IMR-90 (cell line): ENCODE results near the gene FUT1. TPM values are rescaled to one million over a fixed set of nuclear protein-coding genes. Genes with fewer than 3 reads are reported as not detected.

Experiments used
- ATAC-seq: fragments of 200-7000 bp; cut with Tn5 transposase; 2 replicates; pipeline ENCODE4 v1.9.1; 2020; ENCODE audit warnings: low read depth, mild to moderate bottlenecking, moderate library complexity
- BruUV-seq: library from RNA; stranded (reverse); fragments of 400-500 nt; replicated peaks from 2 replicates; lab custom pipeline; 2021; lab: Mats Ljungman, UMichigan
- CTCF ChIA-PET: fragments of 300-600 bp; formaldehyde crosslinking; extraction: SDS; loops from one replicate; lab custom pipeline; 2021; ENCODE audit warnings: antibody characterized with exemption; lab: Yijun Ruan, JAX
- POLR2A ChIA-PET: fragments of 300-600 bp; sonication (Branson Sonifier 250); formaldehyde crosslinking; loops from one replicate; lab custom pipeline; 2022; ENCODE audit warnings: antibody characterized with exemption; ENCODE audit not compliant: unreplicated experiment; lab: Charles Lee
- DNase-seq: peaks from one replicate; pipeline ENCODE4 v3.0.0; 2013
- H2AFZ ChIP-seq: replicated peaks from 2 replicates; pipeline ENCODE3; 2013; ENCODE audit warnings: low read length, mild to moderate bottlenecking; ENCODE audit not compliant: poor library complexity
- H2AK5ac ChIP-seq: 2 replicates; pipeline ENCODE4 v1.6.1; 2013; ENCODE audit warnings: low read depth, low read length, inconsistent platforms
- H2AK9ac ChIP-seq: replicated peaks from 2 replicates; pipeline ENCODE3; 2013; ENCODE audit warnings: mild to moderate bottlenecking, low read depth, low read length, moderate library complexity; ENCODE audit not compliant: poor library complexity
- H2BK120ac ChIP-seq: 2 replicates; pipeline ENCODE4 v1.6.1; 2013; ENCODE audit warnings: low read depth, low read length, inconsistent platforms
- H2BK15ac ChIP-seq: 3 replicates; pipeline ENCODE4 v1.6.1; 2013; ENCODE audit warnings: low read depth, low read length, inconsistent platforms
- H2BK20ac ChIP-seq: 2 replicates; pipeline ENCODE4 v1.6.1; 2013; ENCODE audit warnings: low read depth, mild to moderate bottlenecking, inconsistent platforms, low read length, moderate library complexity
- H2BK5ac ChIP-seq: 2 replicates; pipeline ENCODE4 v1.6.1; 2013; ENCODE audit warnings: mild to moderate bottlenecking, low read depth, low read length, inconsistent platforms; ENCODE audit not compliant: poor library complexity, severe bottlenecking
- H3K14ac ChIP-seq: replicated peaks from 2 replicates; pipeline ENCODE4 v1.6.1; 2013; ENCODE audit warnings: low read depth, low read length, inconsistent platforms
- H3K18ac ChIP-seq: 2 replicates; pipeline ENCODE4 v1.6.1; 2013; ENCODE audit warnings: low read depth, low read length, control low read depth
- H3K23ac ChIP-seq: 2 replicates; pipeline ENCODE4 v1.6.1; 2013; ENCODE audit warnings: low read depth, low read length, inconsistent platforms
- H3K27ac ChIP-seq: 2 replicates; pipeline ENCODE4 v1.5.1; 2013; ENCODE audit warnings: mild to moderate bottlenecking, control low read depth, low read length; ENCODE audit not compliant: insufficient read depth
- H3K27me3 ChIP-seq: 2 replicates; pipeline ENCODE4 v1.6.1; 2013; ENCODE audit warnings: low read length; ENCODE audit not compliant: control insufficient read depth, insufficient read depth
- H3K36me3 ChIP-seq: 2 replicates; pipeline ENCODE4 v1.6.1; 2013; ENCODE audit warnings: low read length, mixed read lengths; ENCODE audit not compliant: control insufficient read depth, insufficient read depth
- H3K4ac ChIP-seq: 2 replicates; pipeline ENCODE4 v1.6.1; 2013; ENCODE audit warnings: low read depth, low read length, inconsistent platforms
- H3K4me1 ChIP-seq: 2 replicates; pipeline ENCODE4 v1.6.1; 2013; ENCODE audit warnings: low read length, mixed read lengths; ENCODE audit not compliant: control insufficient read depth, insufficient read depth
- H3K4me2 ChIP-seq: 2 replicates; pipeline ENCODE4 v1.6.1; 2013; ENCODE audit warnings: low read depth, mild to moderate bottlenecking, control low read depth, low read length, moderate library complexity
- H3K4me3 ChIP-seq: 2 replicates; pipeline ENCODE4 v1.5.1; 2013; ENCODE audit warnings: low read depth, mild to moderate bottlenecking, control low read depth, low read length, moderate library complexity; ENCODE audit not compliant: insufficient read depth
- H3K56ac ChIP-seq: 2 replicates; pipeline ENCODE4 v1.6.1; 2013; ENCODE audit warnings: low read length, inconsistent platforms; ENCODE audit not compliant: insufficient read depth; ENCODE audit errors: extremely low read depth
- H3K79me1 ChIP-seq, 2 experiments: 2 replicates each; pipeline ENCODE4 v1.6.1; 2013; ENCODE audit warnings: low read length in 2 of 2, inconsistent platforms in 1 of 2, low read depth in 1 of 2
- H3K9ac ChIP-seq: 2 replicates; pipeline ENCODE4 v1.6.1; 2013; ENCODE audit warnings: low read depth, low read length, control low read depth
- H3K9me1 ChIP-seq: 2 replicates; pipeline ENCODE4 v1.6.1; 2013; ENCODE audit warnings: low read length, inconsistent platforms; ENCODE audit not compliant: insufficient read depth
- H3K9me3 ChIP-seq: 2 replicates; pipeline ENCODE4 v1.6.1; 2013; ENCODE audit warnings: low read length; ENCODE audit not compliant: control insufficient read depth, insufficient read depth
- H4K20me1 ChIP-seq: 2 replicates; pipeline ENCODE4 v1.6.1; 2013; ENCODE audit warnings: low read length, inconsistent platforms; ENCODE audit not compliant: insufficient read depth
- H4K5ac ChIP-seq: 2 replicates; pipeline ENCODE4 v1.6.1; 2013; ENCODE audit warnings: mild to moderate bottlenecking, low read depth, low read length, control low read depth
- H4K8ac ChIP-seq, 2 experiments: 2 replicates each; pipeline ENCODE4 v1.6.1; 2013; ENCODE audit warnings: low read depth in 2 of 2, low read length in 2 of 2, control low read depth in 1 of 2, inconsistent platforms in 1 of 2
- H4K91ac ChIP-seq: 2 replicates; pipeline ENCODE4 v1.6.1; 2013; ENCODE audit warnings: low read depth, low read length, inconsistent platforms; ENCODE audit not compliant: insufficient read depth
- CHD1 ChIP-seq: IDR thresholded peaks from 2 replicates; pipeline ENCODE4 v1.6.1; 2012; ENCODE audit warnings: low read depth, low read length, improper control_type of control experiment
- MAZ ChIP-seq: IDR thresholded peaks from 2 replicates; pipeline ENCODE4 v1.6.1; 2012; ENCODE audit warnings: low read depth, mild to moderate bottlenecking, low read length, improper control_type of control experiment, moderate library complexity, borderline replicate concordance
- MXI1 ChIP-seq: IDR thresholded peaks from 2 replicates; pipeline ENCODE4 v1.6.1; 2012; ENCODE audit warnings: low read depth, mild to moderate bottlenecking, low read length, moderate library complexity, borderline replicate concordance
- NFE2L2 ChIP-seq: fragments of 150-350 bp; IDR thresholded peaks from 2 replicates; pipeline ENCODE4 v1.6.1; 2016; ENCODE audit warnings: low read depth, mild to moderate bottlenecking, low read length
- WGBS, 2 experiments: methylation state at CpG; one replicate each; pipeline versions ENCODE4 v1.1.5 to v1.1.7; 2013; ENCODE audit warnings: missing lambda C conversion rate in 2 of 2; ENCODE audit not compliant: insufficient read length in 1 of 2; ENCODE audit errors: extremely low coverage in 2 of 2; 5-methylcytosine and 5-hydroxymethylcytosine counted together
- dilution Hi-C: fragments of 300-500 bp; cut with HindIII; formaldehyde crosslinking; loops from one replicate; pipeline ENCODE4 v1.14.3; 2018; ENCODE audit warnings: low sequenced_read_pairs; ENCODE audit not compliant: unreplicated experiment
- in situ Hi-C: fragments of 300-500 bp; cut with MboI; formaldehyde crosslinking; loops from 3 replicates; pipeline ENCODE4 v1.14.3; 2019; ENCODE audit warnings: low sequenced_read_pairs, inconsistent platforms, mixed read lengths
- intact Hi-C: fragments of 100-400 bp; cut with micrococcal nuclease; formaldehyde crosslinking; loops from 2 replicates; pipeline ENCODE4 v1.10.0; 2022
- polyA plus RNA-seq, 3 experiments: library from polyadenylated mRNA; depleted of rRNA; stranded (reverse); fragments of >200 nt; gene quantifications; 2 replicates each; pipeline ENCODE4 v1.2.3, GENCODE V29; 2012; ENCODE audit warnings: low replicate concordance in 1 of 3
- total RNA-seq: library from RNA; depleted of rRNA; stranded (reverse); fragments of >200 nt; gene quantifications from 2 replicates; pipeline ENCODE4 v1.2.3, GENCODE V29; 2012
- TF ChIP-seq, protein P1 (sequence below): fragments of 150-350 bp; IDR thresholded peaks from 2 replicates; pipeline ENCODE4 v1.6.1; 2017; ENCODE audit warnings: mild to moderate bottlenecking, antibody characterized with exemption, low read length, low read depth

Gene FUT1
- total and polyA plus RNA-seq, 2 of the 4 experiments (the other 2 are of a cell fraction): 0.09 to 0.18 TPM

- H3K4ac ChIP-seq: peak overlapping the region; percentile 78
- H2BK120ac ChIP-seq: peak overlapping the region; percentile 62
- H3K79me1 ChIP-seq: peaks cover 6 to 32% of the 10 kb centered on the region in 2 experiments; a peak in 3 of 4 replicates
- no peaks in the 10 kb centered on the region for H3K9me3 ChIP-seq
- H2BK15ac ChIP-seq: peak overlapping the region; percentile 92; the same call in 1 of the 3 replicates
- H2AFZ ChIP-seq: peak overlapping the region; percentile 100
- peak overlapping the region; percentile 87 for H2AK9ac ChIP-seq
- peak overlapping the region; percentile 27 for H4K5ac ChIP-seq
- POLR2A ChIA-PET: interaction anchor here (0.9 kb wide), 1 partner anchor 14 kb away, joined by 7 read pairs; no protein-coding TSS in a partner anchor
- dilution Hi-C loops (no loop called here), intact Hi-C loops (loop anchor here (2.0 kb wide), 1 partner anchor 39 kb away; no protein-coding TSS in a partner anchor), in situ Hi-C loops (no loop called here)
- peak overlapping the region; percentile 46 for H2BK5ac ChIP-seq
- H3K4me3 ChIP-seq: peak overlapping the region; percentile 61
- peaks cover 7% of the 10 kb centered on the region; the same call in 1 of the 2 replicates for H3K9me1 ChIP-seq
- H4K91ac ChIP-seq: peak overlapping the region; percentile 70
- no peaks in the 10 kb centered on the region for H4K20me1 ChIP-seq
- H3K4me2 ChIP-seq: peak overlapping the region; percentile 87
- H3K36me3 ChIP-seq: no peaks in the 10 kb centered on the region
- H2BK20ac ChIP-seq: no peak overlapping the region
- CTCF ChIA-PET: interaction anchor here (0.6 to 0.9 kb wide), 2 partner anchors 17 to 119 kb away, joined by 3 read pairs; no protein-coding TSS in a partner anchor
- H3K4me1 ChIP-seq: peaks cover 15% of the 10 kb centered on the region
- ATAC-seq (peak; percentile 93), DNase-seq (peak; percentile 98)
- peak overlapping the region; percentile 18 for H3K18ac ChIP-seq
- peak overlapping the region; percentile 73 for H3K14ac ChIP-seq
- 0% methylated on average over 37 of the region's 67 CpGs; no CpG with 5 or more reads in 1 of the 2 experiments for WGBS, 2 experiments
- peak overlapping the region; percentile 86 for H3K27ac ChIP-seq
- peak overlapping the region; percentile 34 for H3K23ac ChIP-seq
- peak overlapping the region; percentile 97 for H2AK5ac ChIP-seq
- peak overlapping the region; percentile 92 to 99 for H4K8ac ChIP-seq
- TF ChIP-seq, protein P1, sequence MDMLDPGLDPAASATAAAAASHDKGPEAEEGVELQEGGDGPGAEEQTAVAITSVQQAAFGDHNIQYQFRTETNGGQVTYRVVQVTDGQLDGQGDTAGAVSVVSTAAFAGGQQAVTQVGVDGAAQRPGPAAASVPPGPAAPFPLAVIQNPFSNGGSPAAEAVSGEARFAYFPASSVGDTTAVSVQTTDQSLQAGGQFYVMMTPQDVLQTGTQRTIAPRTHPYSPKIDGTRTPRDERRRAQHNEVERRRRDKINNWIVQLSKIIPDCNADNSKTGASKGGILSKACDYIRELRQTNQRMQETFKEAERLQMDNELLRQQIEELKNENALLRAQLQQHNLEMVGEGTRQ: no peak
- peak; percentile 21; the same call in 1 of the 2 replicates for TF ChIP-seq MXI1
- TF ChIP-seq CHD1: no peak
- no peak for TF ChIP-seq NFE2L2
- TF ChIP-seq MAZ: peak; percentile 71; the same call in 1 of the 2 replicates
- peak overlapping the region; percentile 77 for H3K9ac ChIP-seq
- peak overlapping the region; percentile 66 for H3K56ac ChIP-seq
- H3K27me3 ChIP-seq: no peaks in the 10 kb centered on the region
- BruUV-seq: no TSS peak
These were observed 38.3 kb downstream of the FUT1 start for GRCh38 chr19:48713864-48714755.
